GM12891 (cell line): ENCODE results near the gene DUSP10.

ENCODE experiments used
- DNase-seq: peaks from one replicate; pipeline ENCODE4 v3.0.0; 2011; ENCODE audit warnings: low spot score; ENCODE audit not compliant: insufficient read length
- FAIRE-seq: peaks from 2 replicates; lab custom pipeline; 2011; peaks lifted over from hg19 to GRCh38; lab: Jason Lieb, UNC
- PAX5 ChIP-seq: IDR thresholded peaks from 2 replicates; pipeline ENCODE4 v1.6.1; 2011; ENCODE audit warnings: low read length, moderate library complexity, mild to moderate bottlenecking; ENCODE audit not compliant: insufficient read depth, severe bottlenecking
- POLR2A ChIP-seq: IDR thresholded peaks from 2 replicates; pipeline ENCODE4 v1.6.1; 2011; ENCODE audit warnings: low read depth, low read length, control low read depth
- POLR2AphosphoS5 ChIP-seq: IDR thresholded peaks from 2 replicates; pipeline ENCODE4 v1.6.1; 2011; ENCODE audit warnings: low read depth, low read length, control low read depth
- POU2F2 ChIP-seq: IDR thresholded peaks from 2 replicates; pipeline ENCODE4 v1.6.1; 2011; ENCODE audit warnings: low read depth, mild to moderate bottlenecking, control low read depth, low read length, moderate library complexity
- SPI1 ChIP-seq: IDR thresholded peaks from 2 replicates; pipeline ENCODE4 v1.6.1; 2011; ENCODE audit warnings: low read depth, low read length, control low read depth
- TAF1 ChIP-seq: IDR thresholded peaks from 2 replicates; pipeline ENCODE4 v1.6.1; 2011; ENCODE audit warnings: low read depth, low read length, control low read depth

The DUSP10 gene

DNA sequence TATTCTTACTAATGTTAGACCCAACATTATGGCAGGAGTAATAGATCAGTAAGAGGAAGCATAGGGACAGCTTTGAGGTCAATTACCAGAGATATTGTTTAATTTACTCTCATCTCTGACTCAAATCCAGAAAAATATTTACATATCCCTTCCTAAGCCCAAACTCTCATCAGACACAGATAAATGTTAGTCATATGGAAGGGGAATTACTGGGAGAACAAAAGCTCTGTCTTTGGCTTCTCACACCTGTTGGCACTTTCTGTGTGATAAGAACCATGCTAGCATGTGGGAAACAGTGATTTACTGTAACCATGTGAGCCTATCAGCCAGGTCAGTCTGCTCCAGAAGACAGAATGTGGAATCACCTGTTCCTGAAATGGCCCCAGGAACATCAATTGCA lies 72.4 kb downstream of the DUSP10 start:
- FAIRE-seq = no peak
- TF ChIP-seq TAF1 (no peak), SPI1 (no peak), POLR2AphosphoS5 (no peak), PAX5 (no peak), POLR2A (no peak), POU2F2 (no peak)
- no peak for DNase-seq

DNA sequence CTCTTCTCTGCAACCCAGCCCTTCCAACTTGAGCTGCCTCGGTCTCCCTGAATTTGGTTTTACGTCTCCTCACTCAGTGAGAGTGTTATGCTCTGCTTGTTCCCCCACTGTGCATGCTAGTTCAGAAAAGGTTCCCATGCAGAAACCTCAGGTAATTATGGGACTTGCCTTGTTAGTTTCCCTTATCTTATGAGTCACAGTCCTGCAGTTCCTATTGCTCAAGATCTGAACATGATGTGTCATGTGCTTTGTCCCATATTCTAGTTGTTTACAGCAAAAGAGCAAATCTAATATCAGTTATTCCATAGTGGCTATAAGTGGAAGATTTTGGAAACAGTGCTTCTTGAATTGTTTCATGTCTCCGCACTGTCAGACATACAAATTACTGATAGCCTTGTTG lies 74.4 kb downstream of the DUSP10 start:
- TF ChIP-seq SPI1 (peak; percentile 45; the same call in 1 of the 2 replicates), POLR2A (no peak)
- FAIRE-seq = peak; percentile 26
- DNase-seq = no peak

DNA sequence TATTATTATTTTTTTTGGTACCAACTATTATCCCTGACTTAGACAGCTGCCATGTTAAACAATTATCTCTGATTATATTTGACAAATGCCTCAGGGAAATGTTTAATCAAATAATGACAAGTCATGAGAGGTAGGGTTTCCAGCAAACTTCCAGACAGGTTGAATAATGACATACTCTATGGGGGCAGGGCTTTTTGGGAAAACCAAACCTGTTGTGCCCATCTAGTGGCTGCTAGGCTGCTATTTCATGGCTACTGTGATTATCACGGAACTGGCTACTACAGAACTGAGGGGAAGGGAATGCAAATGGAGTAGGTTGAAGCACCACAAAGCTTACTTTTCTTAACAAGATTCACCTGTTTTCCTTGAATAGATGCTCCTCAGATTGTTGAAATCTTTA lies 77.6 kb downstream of the DUSP10 start:
- FAIRE-seq (no peak), DNase-seq (no peak)
- TF ChIP-seq TAF1 (no peak), SPI1 (no peak), PAX5 (no peak), POU2F2 (no peak), POLR2AphosphoS5 (no peak), POLR2A (no peak)

DNA sequence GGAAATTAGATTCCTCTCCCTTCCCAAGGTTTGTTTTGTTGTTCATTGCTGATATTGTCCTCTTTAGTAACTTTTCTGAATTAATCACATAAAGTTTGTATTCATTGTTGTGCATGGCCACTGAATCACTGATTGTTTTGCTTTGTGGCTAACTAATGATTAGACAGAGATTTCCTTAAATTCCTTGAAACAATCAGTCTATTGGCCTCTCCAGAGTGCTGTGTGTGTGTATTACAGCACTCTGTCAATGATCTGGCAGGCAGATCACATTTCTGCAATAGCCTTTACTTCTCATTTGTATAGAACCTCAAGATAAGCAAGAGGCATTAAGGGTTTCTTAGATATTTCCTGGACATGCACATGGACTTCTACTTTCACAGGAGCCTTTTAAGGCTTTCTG lies 78.6 kb downstream of the DUSP10 start:
- TF ChIP-seq SPI1 = no peak
- TF ChIP-seq PAX5 = no peak
- no peak for TF ChIP-seq TAF1
- no peak for FAIRE-seq
- DNase-seq = no peak

- FAIRE-seq (no peak), DNase-seq (no peak)
- TF ChIP-seq SPI1 = no peak
- TF ChIP-seq POLR2A = no peak
- no peak for TF ChIP-seq PAX5
- TF ChIP-seq TAF1 = no peak
- no peak for TF ChIP-seq POLR2AphosphoS5
- TF ChIP-seq POU2F2 = no peak
Observed at GRCh38 chr1:221655766-221656305, 86.1 kb downstream of the DUSP10 start.
